HL-60/S4 treated with retinoic acid at 250 ng/mL for 4 days and 3 days (cell line): ENCODE results near the gene AFAP1L2.
"Not testable (repeated sequence)": the region's sequence is repeated elsewhere in the genome, so short reads cannot be mapped to it uniquely, and the experiment has no call there.

Experiments used
- in situ Hi-C: fragments of 300-500 bp; cut with MboI; formaldehyde crosslinking; loops from 2 replicates; pipeline ENCODE4 v1.7.0; 2022; ENCODE audit warnings: low sequenced_read_pairs

The AFAP1L2 gene

GRCh38 chr10:114363745-114364454 lies 40.4 kb downstream of the AFAP1L2 start:
- in situ Hi-C loops = no loop called here

GRCh38 chr10:114362826-114363355 lies 41.4 kb downstream of the AFAP1L2 start:
- in situ Hi-C loops = no loop called here

GRCh38 chr10:114359953-114360345 lies 44.4 kb downstream of the AFAP1L2 start:
- in situ Hi-C loops = no loop called here

- in situ Hi-C loops = no loop called here
Measured at GRCh38 chr10:114359041-114359952, 45.0 kb downstream of the AFAP1L2 start.

- in situ Hi-C loops = no loop called here
Measured at GRCh38 chr10:114357515-114357996, 46.7 kb downstream of the AFAP1L2 start.

- in situ Hi-C loops = no loop called here
Measured at GRCh38 chr10:114356751-114357514, 47.4 kb downstream of the AFAP1L2 start.

GRCh38 chr10:114356126-114356525 lies 48.2 kb downstream of the AFAP1L2 start:
- in situ Hi-C loops = no loop called here

GRCh38 chr10:114353383-114353782 lies 50.9 kb downstream of the AFAP1L2 start:
- in situ Hi-C loops = no loop called here

- in situ Hi-C loops = no loop called here
Measured at GRCh38 chr10:114352653-114353298, 51.5 kb downstream of the AFAP1L2 start.

- in situ Hi-C loops = no loop called here
Measured at GRCh38 chr10:114350751-114351150, 53.6 kb downstream of the AFAP1L2 start.

- in situ Hi-C loops = no loop called here
Measured at GRCh38 chr10:114349522-114350215, 54.6 kb downstream of the AFAP1L2 start.

- in situ Hi-C loops = not testable (repeated sequence)
Measured at GRCh38 chr10:114349071-114349470, 55.2 kb downstream of the AFAP1L2 start.

GRCh38 chr10:114347791-114348190 lies 56.5 kb downstream of the AFAP1L2 start:
- in situ Hi-C loops = no loop called here

- in situ Hi-C loops = no loop called here
Measured at GRCh38 chr10:114347241-114347640, 57.1 kb downstream of the AFAP1L2 start.

GRCh38 chr10:114346176-114347031 lies 57.9 kb downstream of the AFAP1L2 start:
- in situ Hi-C loops = no loop called here

GRCh38 chr10:114345701-114346100 lies 58.6 kb downstream of the AFAP1L2 start:
- in situ Hi-C loops = no loop called here

GRCh38 chr10:114343623-114344505 lies 60.4 kb downstream of the AFAP1L2 start:
- in situ Hi-C loops = no loop called here

- in situ Hi-C loops = no loop called here
Measured at GRCh38 chr10:114342976-114343375, 61.3 kb downstream of the AFAP1L2 start.
